CD14-positive monocyte (primary cell): ENCODE measurements around the gene NDUFS6. TPM values are rescaled to one million over a fixed set of nuclear protein-coding genes. Genes with fewer than 3 reads are reported as not detected.

Source experiments
- DNase-seq, 3 donors: peaks; one replicate each; pipeline ENCODE4 v3.0.0-alpha.2; 2011 to 2022
- H2AFZ ChIP-seq: 2 replicates; pipeline ENCODE4 v1.6.0; 2012; ENCODE audit warnings: mild to moderate bottlenecking, low read depth, low read length, inconsistent platforms; ENCODE audit not compliant: insufficient read depth, poor library complexity, severe bottlenecking
- H3K27ac ChIP-seq, 2 donors: 1 replicate in 1 of 2; 2 replicates in 1 of 2; pipeline ENCODE4 v1.5.1; 2012 to 2013; ENCODE audit warnings: low read length in 2 of 2, control low read depth in 1 of 2, inconsistent platforms in 1 of 2, low read depth in 1 of 2, mild to moderate bottlenecking in 1 of 2
- H3K27me3 ChIP-seq, 2 donors: one replicate each; pipeline versions ENCODE4 v1.6.0 to v1.6.1; 2011 to 2013; ENCODE audit warnings: low read length in 2 of 2; ENCODE audit not compliant: control insufficient read depth in 2 of 2, insufficient read depth in 2 of 2
- H3K36me3 ChIP-seq, 2 donors: replicated peaks in 1 of 2; 1 replicate in 1 of 2; 2 replicates in 1 of 2; pipeline versions ENCODE4 v1.5.1 to v1.6.1; 2012 to 2013; ENCODE audit warnings: low read length in 2 of 2, control low read depth in 1 of 2, inconsistent platforms in 1 of 2, mild to moderate bottlenecking in 1 of 2; ENCODE audit not compliant: insufficient read depth in 2 of 2, control insufficient read depth in 1 of 2
- H3K4me1 ChIP-seq, 2 donors: 1 replicate in 1 of 2; 2 replicates in 1 of 2; pipeline versions ENCODE4 v1.5.1 to v1.6.1; 2012 to 2013; ENCODE audit warnings: low read length in 2 of 2, control low read depth in 1 of 2, inconsistent platforms in 1 of 2, mild to moderate bottlenecking in 1 of 2, moderate library complexity in 1 of 2; ENCODE audit not compliant: insufficient read depth in 2 of 2, control insufficient read depth in 1 of 2
- H3K4me2 ChIP-seq: replicated peaks from 2 replicates; pipeline ENCODE3; 2012; ENCODE audit warnings: low read length, moderate library complexity, mild to moderate bottlenecking; ENCODE audit not compliant: poor library complexity, severe bottlenecking; ENCODE audit errors: extremely low read depth
- H3K4me3 ChIP-seq, 3 experiments: fragments of 200-600 bp in 1 of 3; sonication (generic) in 1 of 3; replicated peaks in 1 of 3; 1 replicate in 2 of 3; 2 replicates in 1 of 3; pipeline ENCODE4 v1.5.1; 2011 to 2013; ENCODE audit warnings: low read length in 3 of 3, mild to moderate bottlenecking in 3 of 3, control low read depth in 2 of 3, low read depth in 2 of 3, inconsistent platforms in 1 of 3, moderate library complexity in 1 of 3
- H3K79me2 ChIP-seq: 2 replicates; pipeline ENCODE4 v1.6.0; 2012; ENCODE audit warnings: mild to moderate bottlenecking, control low read depth, inconsistent platforms, low read length, moderate library complexity; ENCODE audit not compliant: insufficient read depth
- H3K9ac ChIP-seq: 2 replicates; pipeline ENCODE4 v1.6.0; 2017; ENCODE audit warnings: low read length, mild to moderate bottlenecking; ENCODE audit not compliant: insufficient read depth, poor library complexity, severe bottlenecking
- H3K9me3 ChIP-seq, 2 donors: replicated peaks in 1 of 2; 1 replicate in 1 of 2; 2 replicates in 1 of 2; pipeline versions ENCODE4 v1.5.1 to v1.6.1; 2012 to 2013; ENCODE audit warnings: low read length in 2 of 2, control low read depth in 1 of 2; ENCODE audit not compliant: control insufficient read depth in 1 of 2, insufficient read depth in 1 of 2
- H4K20me1 ChIP-seq: 2 replicates; pipeline ENCODE4 v1.6.0; 2012; ENCODE audit warnings: mild to moderate bottlenecking, low read length, control low read depth, moderate library complexity; ENCODE audit not compliant: insufficient read depth
- H3K27ac Mint-ChIP-seq, 7 donors: one replicate each; pipeline ENCODE4 v1.8.0; 2020; ENCODE audit warnings: mild to moderate bottlenecking in 7 of 7, mixed read lengths in 7 of 7, moderate library complexity in 6 of 7, inconsistent platforms in 2 of 7
- H3K27me3 Mint-ChIP-seq, 3 donors: one replicate each; pipeline ENCODE4 v1.8.0; 2021 to 2022; ENCODE audit warnings: low read depth in 3 of 3, mild to moderate bottlenecking in 3 of 3, mixed read lengths in 3 of 3, moderate library complexity in 3 of 3, inconsistent platforms in 1 of 3
- H3K36me3 Mint-ChIP-seq, 2 donors: one replicate each; pipeline ENCODE4 v1.8.0; 2020; ENCODE audit warnings: mixed read lengths in 2 of 2, inconsistent platforms in 1 of 2, mild to moderate bottlenecking in 1 of 2
- H3K4me1 Mint-ChIP-seq: one replicate; pipeline ENCODE4 v1.8.0; 2020; ENCODE audit warnings: mild to moderate bottlenecking, mixed read lengths
- H3K4me3 Mint-ChIP-seq, 2 donors: one replicate each; pipeline ENCODE4 v1.8.0; 2020; ENCODE audit warnings: mild to moderate bottlenecking in 2 of 2, mixed read lengths in 2 of 2, moderate library complexity in 1 of 2
- H3K9me3 Mint-ChIP-seq, 7 donors: one replicate each; pipeline ENCODE4 v1.8.0; 2020 to 2022; ENCODE audit warnings: mixed read lengths in 7 of 7, mild to moderate bottlenecking in 6 of 7, moderate library complexity in 6 of 7, inconsistent platforms in 2 of 7
- WGBS: methylation state at CpG from one replicate; pipeline ENCODE4 v1.1.5; 2013; ENCODE audit warnings: missing lambda C conversion rate; ENCODE audit not compliant: insufficient coverage; 5-methylcytosine and 5-hydroxymethylcytosine counted together
- intact Hi-C, 2 donors: fragments of 100-400 bp; cut with micrococcal nuclease; formaldehyde crosslinking; loops; one replicate each; pipeline versions ENCODE4 v1.15.0 to v1.15.1; 2023
- polyA plus RNA-seq, 3 donors: library from polyadenylated mRNA; depleted of rRNA in 1 of 3; unstranded in 2 of 3; stranded (reverse) in 1 of 3; fragments of 300-500 nt in 2 of 3; fragments of >200 nt in 1 of 3; fragmentation: Illumina TruSeq in 2 of 3; gene quantifications; 1 replicate in 2 of 3; 2 replicates in 1 of 3; pipeline ENCODE4 v1.2.3, GENCODE V29; 2012 to 2021
- TF ChIP-seq, protein P1 (sequence below): fragments of 200-600 bp; IDR thresholded peaks from one replicate; pipeline ENCODE4 v1.8.0; 2022; ENCODE audit warnings: antibody characterized with exemption, mild to moderate bottlenecking

Gene NDUFS6
- polyA plus RNA-seq, 3 donors = 20.5 to 62.3 (median 62.2) TPM

DNA sequence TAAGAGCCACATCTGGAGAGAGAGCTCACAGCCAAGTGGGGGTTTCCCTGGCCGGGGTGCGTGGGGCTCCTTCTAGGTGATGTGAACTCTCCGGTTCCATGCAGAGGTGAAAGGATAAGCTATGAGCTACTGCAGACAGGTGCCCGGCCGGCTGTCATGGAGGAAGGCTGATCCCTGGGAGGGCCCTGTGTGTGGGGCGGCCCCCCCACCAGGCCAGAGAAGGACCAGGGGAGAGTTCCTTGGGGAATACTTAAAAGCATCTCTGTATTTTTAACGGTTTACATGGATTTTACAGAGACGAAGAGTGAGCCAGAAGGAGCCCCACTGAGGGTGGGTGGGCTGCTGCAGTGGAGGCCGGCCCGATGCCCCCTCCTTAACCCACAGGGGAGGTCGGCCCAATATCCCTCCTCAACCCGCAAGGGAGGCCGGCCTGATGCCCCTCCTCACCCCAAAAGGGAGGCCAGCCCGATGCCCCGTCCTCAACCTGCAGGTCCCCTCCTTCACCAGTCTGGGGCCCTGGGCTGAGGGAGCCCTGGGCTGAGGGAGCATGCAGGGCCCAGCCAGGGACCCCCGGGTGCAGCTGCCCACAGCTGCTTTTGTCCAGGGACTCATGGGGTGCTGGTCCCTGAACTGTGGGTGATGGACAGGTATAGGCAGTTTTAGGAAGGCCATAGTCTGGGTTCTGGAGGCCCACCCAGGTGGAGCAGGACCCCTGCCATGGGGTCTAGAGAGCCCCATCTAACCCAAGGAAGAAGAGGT is 33.5 kb upstream of the NDUFS6 start:
- no peaks in the 10 kb centered on the region for H3K36me3 Mint-ChIP-seq
- no peak overlapping the region for H3K27ac ChIP-seq
- H3K9me3 Mint-ChIP-seq = peaks cover 0 to 3% (median 0%) of the 10 kb centered on the region in 7 donors
- DNase-seq = no peak
- no peak overlapping the region for H3K4me3 Mint-ChIP-seq
- H2AFZ ChIP-seq = no peak overlapping the region
- TF ChIP-seq, protein P1, sequence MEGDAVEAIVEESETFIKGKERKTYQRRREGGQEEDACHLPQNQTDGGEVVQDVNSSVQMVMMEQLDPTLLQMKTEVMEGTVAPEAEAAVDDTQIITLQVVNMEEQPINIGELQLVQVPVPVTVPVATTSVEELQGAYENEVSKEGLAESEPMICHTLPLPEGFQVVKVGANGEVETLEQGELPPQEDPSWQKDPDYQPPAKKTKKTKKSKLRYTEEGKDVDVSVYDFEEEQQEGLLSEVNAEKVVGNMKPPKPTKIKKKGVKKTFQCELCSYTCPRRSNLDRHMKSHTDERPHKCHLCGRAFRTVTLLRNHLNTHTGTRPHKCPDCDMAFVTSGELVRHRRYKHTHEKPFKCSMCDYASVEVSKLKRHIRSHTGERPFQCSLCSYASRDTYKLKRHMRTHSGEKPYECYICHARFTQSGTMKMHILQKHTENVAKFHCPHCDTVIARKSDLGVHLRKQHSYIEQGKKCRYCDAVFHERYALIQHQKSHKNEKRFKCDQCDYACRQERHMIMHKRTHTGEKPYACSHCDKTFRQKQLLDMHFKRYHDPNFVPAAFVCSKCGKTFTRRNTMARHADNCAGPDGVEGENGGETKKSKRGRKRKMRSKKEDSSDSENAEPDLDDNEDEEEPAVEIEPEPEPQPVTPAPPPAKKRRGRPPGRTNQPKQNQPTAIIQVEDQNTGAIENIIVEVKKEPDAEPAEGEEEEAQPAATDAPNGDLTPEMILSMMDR = no peak
- H3K27me3 ChIP-seq = no peaks in the 10 kb centered on the region
- H3K4me1 Mint-ChIP-seq = no peaks in the 10 kb centered on the region
- H3K79me2 ChIP-seq = no peaks in the 10 kb centered on the region
- H3K9ac ChIP-seq = no peak overlapping the region
- H3K4me3 ChIP-seq = no peak overlapping the region
- no peak overlapping the region for H3K4me2 ChIP-seq
- no peak overlapping the region for H3K27ac Mint-ChIP-seq
- H3K27me3 Mint-ChIP-seq = peaks cover 4 to 21% (median 19%) of the 10 kb centered on the region in 3 donors
- no peaks in the 10 kb centered on the region for H3K9me3 ChIP-seq
- 94% methylated on average over 11 of the region's 16 CpGs for WGBS
- H3K36me3 ChIP-seq = no peaks in the 10 kb centered on the region
- no peaks in the 10 kb centered on the region for H4K20me1 ChIP-seq
- no peaks in the 10 kb centered on the region for H3K4me1 ChIP-seq
- intact Hi-C loops = loop anchor here in 1 of 2 donors (10.0 kb wide), 1 partner anchor 267 kb away; no protein-coding TSS in a partner anchor

DNA sequence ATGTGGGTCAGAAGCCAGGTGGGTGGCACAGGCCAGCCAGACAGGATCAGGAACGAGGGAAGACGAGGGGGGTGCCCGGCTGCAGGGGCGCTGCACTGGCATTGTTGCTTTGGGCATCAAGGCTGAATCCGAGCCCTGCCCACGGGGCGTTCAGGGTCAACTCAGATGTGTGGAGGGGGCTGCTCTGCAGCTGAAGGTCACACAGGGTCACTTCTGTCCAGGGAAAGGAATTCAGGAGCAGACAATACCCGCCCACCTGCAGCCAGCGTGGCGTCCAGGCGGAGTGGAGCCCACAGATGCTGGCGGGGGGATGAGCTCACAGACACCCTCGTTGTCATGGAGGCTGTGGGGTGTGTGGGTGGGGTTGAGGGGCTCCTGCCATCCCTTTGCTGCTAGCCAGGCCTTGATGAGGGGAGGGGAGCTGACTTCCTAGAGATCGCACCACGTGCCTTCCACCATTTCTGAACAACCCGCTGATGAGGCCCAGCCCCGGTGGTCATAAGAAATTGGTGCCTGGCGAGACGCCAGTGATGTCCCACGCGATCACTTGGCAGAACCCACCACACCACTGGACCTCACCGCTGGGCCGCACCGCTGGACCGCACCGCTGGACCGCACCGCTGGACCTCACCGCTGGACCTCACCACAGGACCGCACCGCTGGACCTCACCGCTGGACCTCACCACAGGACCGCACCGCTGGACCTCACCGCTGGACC is 32.8 kb upstream of the NDUFS6 start:
- no peak overlapping the region for H3K4me3 Mint-ChIP-seq
- H3K79me2 ChIP-seq = no peaks in the 10 kb centered on the region
- H3K27me3 Mint-ChIP-seq = peaks cover 6 to 21% (median 16%) of the 10 kb centered on the region in 3 donors
- DNase-seq = no peak
- H3K4me1 ChIP-seq = no peaks in the 10 kb centered on the region
- no peak overlapping the region for H3K4me3 ChIP-seq
- H3K9ac ChIP-seq = no peak overlapping the region
- no peak overlapping the region for H3K27ac ChIP-seq
- H3K36me3 ChIP-seq = no peaks in the 10 kb centered on the region
- H3K36me3 Mint-ChIP-seq = no peaks in the 10 kb centered on the region
- H3K9me3 Mint-ChIP-seq = peaks cover 0 to 3% (median 0%) of the 10 kb centered on the region in 7 donors
- no peaks in the 10 kb centered on the region for H3K4me1 Mint-ChIP-seq
- H3K9me3 ChIP-seq = no peaks in the 10 kb centered on the region
- H2AFZ ChIP-seq = no peak overlapping the region
- TF ChIP-seq, protein P1 = no peak
- no peaks in the 10 kb centered on the region for H3K27me3 ChIP-seq
- intact Hi-C loops = loop anchor here in 1 of 2 donors (10.0 kb wide), 1 partner anchor 266 kb away; no protein-coding TSS in a partner anchor
- H3K27ac Mint-ChIP-seq = no peak overlapping the region
- no peaks in the 10 kb centered on the region for H4K20me1 ChIP-seq
- H3K4me2 ChIP-seq = no peak overlapping the region
- 96% methylated on average over 28 of the region's 35 CpGs for WGBS
